Heart right ventricle (tissue), 16 donors: Measurements from ENCODE around the gene ALOX5. TPM values are rescaled to one million over a fixed set of nuclear protein-coding genes. Genes with fewer than 3 reads are reported as not detected.

Experiments
- ATAC-seq, 8 donors: fragments of 200-7000 bp; cut with Tn5 transposase; one replicate each; pipeline ENCODE4 v1.9.1; 2020; ENCODE audit warnings: mild to moderate bottlenecking in 8 of 8, moderate library complexity in 8 of 8, moderate number of reproducible peaks in 1 of 8
- DNase-seq, 2 donors: peaks; one replicate each; pipeline ENCODE4 v3.0.0-alpha.2; 2020
- H3K27ac ChIP-seq, 10 donors: fragments of 200-600 bp; sonication (generic) in 2 of 10; one replicate each; pipeline versions ENCODE4 v1.5.0 to v1.8.0; 2020 to 2022; ENCODE audit warnings: mild to moderate bottlenecking in 3 of 10
- H3K27me3 ChIP-seq, 7 donors: fragments of 200-600 bp; one replicate each; pipeline ENCODE4 v1.8.0; 2021 to 2022; ENCODE audit warnings: mild to moderate bottlenecking in 2 of 7
- H3K36me3 ChIP-seq, 9 donors: fragments of 200-600 bp; sonication (generic) in 1 of 9; one replicate each; pipeline versions ENCODE4 v1.5.0 to v1.8.0; 2020 to 2022; ENCODE audit warnings: mild to moderate bottlenecking in 2 of 9
- H3K4me1 ChIP-seq, 9 donors: fragments of 200-600 bp; sonication (generic) in 1 of 9; one replicate each; pipeline versions ENCODE4 v1.5.0 to v1.8.0; 2020 to 2022; ENCODE audit warnings: mild to moderate bottlenecking in 4 of 9
- H3K4me3 ChIP-seq, 10 donors: fragments of 200-600 bp; sonication (generic) in 2 of 10; one replicate each; pipeline versions ENCODE4 v1.5.0 to v1.8.0; 2020 to 2022; ENCODE audit warnings: mild to moderate bottlenecking in 7 of 10, moderate library complexity in 2 of 10
- H3K9me3 ChIP-seq, 11 donors: fragments of 200-600 bp in 10 of 11; sonication (generic) in 2 of 11; one replicate each; pipeline versions ENCODE4 v1.5.0 to v1.8.0; 2013 to 2022; ENCODE audit warnings: mild to moderate bottlenecking in 2 of 11, control low read depth in 1 of 11, moderate library complexity in 1 of 11
- WGBS, 2 donors: extraction: QIAGEN DNeasy Blood & Tissue Kit; methylation state at CpG; one replicate each; pipeline ENCODE4 v1.1.7; 2013; ENCODE audit warnings: inconsistent platforms in 1 of 2; 5-methylcytosine and 5-hydroxymethylcytosine counted together
- intact Hi-C, 10 donors: fragments of 100-400 bp; cut with DNase I; formaldehyde crosslinking; loops; one replicate each; pipeline versions ENCODE4 v1.11.1 to v1.14.2; 2022
- polyA plus RNA-seq, 2 donors: library from polyadenylated mRNA; stranded (reverse); fragments of 200-250 nt; gene quantifications; one replicate each; pipeline ENCODE4 v1.2.3, GENCODE V29; 2013
- total RNA-seq, 10 donors: library from RNA; stranded (reverse); fragmentation: NEBNext Ultra II Directional in 3 of 10; extraction: Animal tissue kit (Norgen Biotek cat#: 25700) in 3 of 10; gene quantifications; one replicate each; pipeline versions ENCODE4 v1.2.1 to v1.2.4, GENCODE V29; 2021 to 2023
- TF ChIP-seq, protein P1 (sequence below), 9 donors: fragments of 200-600 bp; sonication (generic) in 2 of 9; IDR thresholded peaks; one replicate each; pipeline versions ENCODE4 v1.5.0 to v1.8.0; 2021 to 2022; ENCODE audit warnings: antibody characterized with exemption in 9 of 9, mild to moderate bottlenecking in 5 of 9, moderate library complexity in 1 of 9
- donor health status: Arrhythmogenic right ventricular cardiomyopathy.
- donor health status: ischemic (EF 13 %, LVEDD 7.1; RV severe dilation, severe dysfunction).
- donor health status: healthy with polysubstance abuse.
- donor health status: DM: no; HTN: yes; CAD: no.
- donor health status: DM: no; HTN: no; CAD: no.
- donor health status: ischemic (EF 25% LVEDD 6.9; RV normal size, moderate dysfunction).
- donor health status: ischemic (EF 25% LVEDD 5.7; RV mildly dilated, moderate dysfunction).
- donor health status: healthy.
- donor health status: DM: yes; HTN: yes; CAD: no.
- donor health status: Ischemic cardiomyopathy.
- donor health status: ischemic (EF 35%, LVEDD 5.7; RV mildly dilated, moderate dysfunction).
- donor health status: nonischemic (EF 11% LVEDD 7.7; RV severe dilation, severe dysfunction).
- donor health status: DM: yes; HTN: yes; CAD: no.
- donor health status: PGD.
- donor health status: ischemic (EF 29% LVEDD 5.4; RV normal size, mild dysfunction).
- donor health status: nonischemic (EF 23%, LVEDD 6.1; RV moderate dilation, normal function).

ALOX5 gene
- total and polyA plus RNA-seq, 12 donors, result 1.8 to 21.8 (median 4.4) TPM

DNA sequence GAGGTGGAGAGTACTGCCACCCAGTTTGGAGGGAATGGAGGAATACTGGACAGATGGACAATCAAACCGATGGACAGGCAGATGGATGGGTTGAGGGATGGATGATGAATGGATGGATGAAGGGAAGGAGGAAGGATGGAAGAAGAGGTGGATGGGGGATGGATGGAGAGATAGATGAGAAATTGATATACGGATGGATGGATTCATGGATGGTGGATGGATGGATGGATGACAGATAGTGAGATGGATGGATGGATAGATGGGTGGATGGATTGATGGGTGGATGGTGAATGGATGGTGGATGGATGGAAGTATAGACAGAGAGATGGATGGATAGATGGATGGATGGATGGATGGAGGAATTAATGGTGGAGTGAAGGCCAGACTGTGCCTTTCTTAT lies 42.6 kb downstream of the ALOX5 start:
- WGBS, 2 donors, result 98 to 99% methylated on average over 2 of the region's 2 CpGs
- H3K36me3 ChIP-seq, result peaks cover 0 to 13% (median 0%) of the 10 kb centered on the region in 9 donors
- intact Hi-C loops, result no loop called here

DNA sequence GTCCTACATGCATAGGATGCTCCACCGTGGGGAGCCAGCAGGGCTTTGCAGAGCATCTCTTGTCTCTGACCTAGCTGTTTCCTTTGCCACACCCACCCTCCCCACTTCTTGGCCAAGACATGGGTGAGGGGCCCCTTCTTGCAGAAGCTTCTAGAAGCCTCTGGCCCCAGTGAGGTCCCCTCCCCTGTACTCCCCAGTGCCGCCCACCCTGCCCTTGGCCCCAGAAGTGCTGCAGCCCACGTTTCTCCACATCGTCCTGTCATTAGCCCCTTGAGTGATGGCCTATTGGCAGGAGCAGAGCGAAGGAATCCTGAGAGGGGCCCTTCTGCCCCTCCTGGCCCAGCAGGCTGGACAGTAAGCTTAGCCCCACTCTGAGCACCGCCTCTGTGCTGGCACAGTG lies 43.7 kb downstream of the ALOX5 start:
- Histone ChIP-seq H3K36me3 (peaks cover 0 to 8% (median 0%) of the 10 kb centered on the region in 9 donors), H3K27ac (peak overlapping the region in 6 of 10 donors; percentile 91 to 99 (median 98)), H3K9me3 (peaks cover 0 to 3% (median 0%) of the 10 kb centered on the region in 11 donors), H3K27me3 (no peaks in the 10 kb centered on the region), H3K4me1 (peaks cover 0 to 48% (median 29%) of the 10 kb centered on the region in 9 donors), H3K4me3 (no peak overlapping the region)
- TF ChIP-seq, protein P1, sequence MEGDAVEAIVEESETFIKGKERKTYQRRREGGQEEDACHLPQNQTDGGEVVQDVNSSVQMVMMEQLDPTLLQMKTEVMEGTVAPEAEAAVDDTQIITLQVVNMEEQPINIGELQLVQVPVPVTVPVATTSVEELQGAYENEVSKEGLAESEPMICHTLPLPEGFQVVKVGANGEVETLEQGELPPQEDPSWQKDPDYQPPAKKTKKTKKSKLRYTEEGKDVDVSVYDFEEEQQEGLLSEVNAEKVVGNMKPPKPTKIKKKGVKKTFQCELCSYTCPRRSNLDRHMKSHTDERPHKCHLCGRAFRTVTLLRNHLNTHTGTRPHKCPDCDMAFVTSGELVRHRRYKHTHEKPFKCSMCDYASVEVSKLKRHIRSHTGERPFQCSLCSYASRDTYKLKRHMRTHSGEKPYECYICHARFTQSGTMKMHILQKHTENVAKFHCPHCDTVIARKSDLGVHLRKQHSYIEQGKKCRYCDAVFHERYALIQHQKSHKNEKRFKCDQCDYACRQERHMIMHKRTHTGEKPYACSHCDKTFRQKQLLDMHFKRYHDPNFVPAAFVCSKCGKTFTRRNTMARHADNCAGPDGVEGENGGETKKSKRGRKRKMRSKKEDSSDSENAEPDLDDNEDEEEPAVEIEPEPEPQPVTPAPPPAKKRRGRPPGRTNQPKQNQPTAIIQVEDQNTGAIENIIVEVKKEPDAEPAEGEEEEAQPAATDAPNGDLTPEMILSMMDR (IDR thresholded peaks at IDR 0.05), result no peak
- WGBS, 2 donors, result 77 to 79% methylated on average over 6 of the region's 6 CpGs
- no peak for ATAC-seq
- intact Hi-C loops, result no loop called here
- DNase-seq, result no peak

More for the DNA sequence above, 42.6 kb downstream of the ALOX5 start:
- peaks cover 0 to 46% (median 29%) of the 10 kb centered on the region in 9 donors for H3K4me1 ChIP-seq
- TF ChIP-seq, protein P1 (IDR thresholded peaks at IDR 0.05), result no peak
- no peak overlapping the region for H3K27ac ChIP-seq
- no peak for DNase-seq
- H3K4me3 ChIP-seq, result no peak overlapping the region
- no peak for ATAC-seq
- H3K9me3 ChIP-seq, result peaks cover 0 to 3% (median 0%) of the 10 kb centered on the region in 11 donors
- H3K27me3 ChIP-seq, result no peaks in the 10 kb centered on the region

- WGBS, 2 donors, result 56 to 65% methylated on average over 15 of the region's 15 CpGs
- intact Hi-C loops, result no loop called here
- Histone ChIP-seq H3K27ac (peak overlapping the region in 9 of 10 donors; percentile 91 to 99 (median 95)), H3K36me3 (peaks cover 0 to 4% (median 0%) of the 10 kb centered on the region in 9 donors), H3K4me1 (peaks cover 0 to 48% (median 29%) of the 10 kb centered on the region in 9 donors), H3K9me3 (peaks cover 0 to 3% (median 0%) of the 10 kb centered on the region in 11 donors), H3K27me3 (no peaks in the 10 kb centered on the region), H3K4me3 (peak overlapping the region in 9 of 10 donors; percentile 40 to 79 (median 64))
- ATAC-seq (peak in 1 of 8 donors; percentile 2), DNase-seq (peak in 1 of 2 donors; percentile 34)
- TF ChIP-seq, protein P1 (IDR thresholded peaks at IDR 0.05), result no peak
These were observed 44.4 kb downstream of the ALOX5 start for GRCh38 chr10:45418417-45418848.

GRCh38 chr10:45418849-45419675 lies 45.0 kb downstream of the ALOX5 start:
- Histone ChIP-seq H3K36me3 (peaks cover 0 to 10% (median 0%) of the 10 kb centered on the region in 9 donors), H3K9me3 (no peaks in the 10 kb centered on the region), H3K4me1 (peaks cover 0 to 53% (median 29%) of the 10 kb centered on the region in 9 donors), H3K27me3 (no peaks in the 10 kb centered on the region), H3K4me3 (peak overlapping the region; percentile 40 to 79 (median 64)), H3K27ac (peak overlapping the region; percentile 80 to 99 (median 93))
- 2% methylated on average over 60 of the region's 60 CpGs for WGBS, 2 donors
- intact Hi-C loops, result no loop called here
- TF ChIP-seq, protein P1 (IDR thresholded peaks at IDR 0.05), result peak in 2 of 9 donors; percentile 21
- peak; percentile 82 to 92 (median 89) for ATAC-seq
- peak; percentile 73 to 80 for DNase-seq
